Hepatocyte (in vitro differentiated cells): ENCODE results near the gene SLC35A1. TPM values are rescaled to one million over a fixed set of nuclear protein-coding genes. Genes with fewer than 3 reads are reported as not detected.

Experiments
- DNase-seq: peaks from one replicate; pipeline ENCODE4 v3.0.0-alpha.2; 2016; ENCODE audit warnings: low spot score
- H2AFZ ChIP-seq: fragments of 200-600 bp; sonication (generic); 2 replicates; pipeline ENCODE4 v1.6.0; 2016; ENCODE audit warnings: antibody characterized with exemption, mild to moderate bottlenecking
- H3K27ac ChIP-seq: fragments of 200-600 bp; sonication (generic); 2 replicates; pipeline ENCODE4 v1.5.1; 2016; ENCODE audit warnings: mild to moderate bottlenecking
- H3K27me3 ChIP-seq: fragments of 200-600 bp; sonication (generic); 2 replicates; pipeline ENCODE4 v1.6.1; 2016
- H3K36me3 ChIP-seq: fragments of 200-600 bp; sonication (generic); replicated peaks from 2 replicates; pipeline ENCODE4 v1.5.1; 2016; ENCODE audit warnings: low read depth; ENCODE audit not compliant: insufficient read depth
- H3K4me1 ChIP-seq: fragments of 200-600 bp; sonication (generic); 2 replicates; pipeline ENCODE4 v1.5.1; 2016; ENCODE audit warnings: mild to moderate bottlenecking, moderate library complexity; ENCODE audit not compliant: insufficient read depth
- H3K4me2 ChIP-seq: fragments of 200-600 bp; sonication (generic); 2 replicates; pipeline ENCODE4 v1.6.0; 2016
- H3K4me3 ChIP-seq: fragments of 200-600 bp; sonication (generic); 2 replicates; pipeline ENCODE4 v1.5.1; 2016; ENCODE audit warnings: mild to moderate bottlenecking
- H3K79me2 ChIP-seq: fragments of 200-600 bp; sonication (generic); 2 replicates; pipeline ENCODE4 v1.6.0; 2017; ENCODE audit warnings: mild to moderate bottlenecking
- H3K9me2 ChIP-seq: fragments of 200-600 bp; sonication (generic); replicated peaks from 2 replicates; pipeline ENCODE4 v1.6.0; 2017; ENCODE audit warnings: mild to moderate bottlenecking; ENCODE audit not compliant: insufficient read depth
- H3K9me3 ChIP-seq: fragments of 200-600 bp; sonication (generic); 2 replicates; pipeline ENCODE4 v1.5.1; 2016; ENCODE audit warnings: low read depth, mild to moderate bottlenecking
- H4K20me1 ChIP-seq: fragments of 200-600 bp; sonication (generic); 2 replicates; pipeline ENCODE4 v1.6.0; 2016; ENCODE audit warnings: mild to moderate bottlenecking; ENCODE audit not compliant: insufficient read depth, poor library complexity, severe bottlenecking
- CTCF ChIP-seq: fragments of 200-600 bp; sonication (generic); IDR thresholded peaks from 2 replicates; pipeline ENCODE4 v1.5.1; 2016; ENCODE audit warnings: antibody characterized with exemption, mild to moderate bottlenecking; ENCODE audit not compliant: poor library complexity
- EZH2 ChIP-seq: fragments of 200-600 bp; sonication (generic); IDR thresholded peaks from 2 replicates; pipeline ENCODE4 v1.6.1; 2016; ENCODE audit warnings: antibody characterized with exemption, mild to moderate bottlenecking, borderline replicate concordance
- EZH2phosphoT487 ChIP-seq: fragments of 200-600 bp; sonication (generic); IDR thresholded peaks from one replicate; pipeline ENCODE4 v1.6.1; 2018; ENCODE audit warnings: antibody characterized with exemption, mild to moderate bottlenecking, low read depth, moderate library complexity; ENCODE audit not compliant: unreplicated experiment, severe bottlenecking
- WGBS: methylation state at CpG from one replicate; pipeline ENCODE4 v1.1.6; 2016; ENCODE audit warnings: low lambda C conversion rate; ENCODE audit errors: missing lambda C conversion rate; 5-methylcytosine and 5-hydroxymethylcytosine counted together
- polyA plus RNA-seq: library from polyadenylated mRNA; unstranded; fragments of >200 nt; fragmentation: Nextera tagmentation; extraction: Ambion mirVana; gene quantifications from 2 replicates; pipeline ENCODE4 v1.2.1, GENCODE V29; 2016
- total RNA-seq: library from RNA; depleted of rRNA; stranded (reverse); fragments of >200 nt; gene quantifications from 2 replicates; pipeline ENCODE4 v1.2.3, GENCODE V29; 2014

Gene SLC35A1
- total and polyA plus RNA-seq, 2 experiments from 2014 or later = 28.3 to 30.3 TPM

- 5% methylated on average over 15 of the region's 15 CpGs for WGBS
- Histone ChIP-seq H3K27ac (peak overlapping the region; percentile 95), H3K79me2 (peaks cover 36% of the 10 kb centered on the region), H3K4me3 (peak overlapping the region; percentile 97), H3K9me2 (no peaks in the 10 kb centered on the region), H3K36me3 (no peaks in the 10 kb centered on the region), H2AFZ (peak overlapping the region; percentile 92), H3K9me3 (no peaks in the 10 kb centered on the region), H4K20me1 (peaks cover 5% of the 10 kb centered on the region), H3K4me2 (peak overlapping the region; percentile 93), H3K4me1 (peaks cover 7% of the 10 kb centered on the region), H3K27me3 (no peaks in the 10 kb centered on the region)
- TF ChIP-seq EZH2 (no peak), CTCF (no peak), EZH2phosphoT487 (no peak)
- DNase-seq = peak; percentile 75
These were observed 687 bp downstream of the SLC35A1 start for GRCh38 chr6:87473419-87473903.

GRCh38 chr6:87481931-87482330 lies 9.2 kb downstream of the SLC35A1 start:
- Histone ChIP-seq H3K9me3 (no peaks in the 10 kb centered on the region), H3K4me2 (no peak overlapping the region), H3K27me3 (no peaks in the 10 kb centered on the region), H3K9me2 (no peaks in the 10 kb centered on the region), H3K36me3 (no peaks in the 10 kb centered on the region), H3K4me1 (peaks cover 2% of the 10 kb centered on the region), H3K79me2 (peaks cover 5% of the 10 kb centered on the region), H3K4me3 (no peak overlapping the region), H2AFZ (no peak overlapping the region), H4K20me1 (no peaks in the 10 kb centered on the region), H3K27ac (no peak overlapping the region)
- DNase-seq = no peak
- 78% methylated on average over 3 of the region's 3 CpGs for WGBS
- TF ChIP-seq EZH2phosphoT487 (no peak), EZH2 (no peak), CTCF (no peak)

- Histone ChIP-seq H3K9me2 (no peaks in the 10 kb centered on the region), H4K20me1 (no peaks in the 10 kb centered on the region), H3K27me3 (no peaks in the 10 kb centered on the region), H3K27ac (peak overlapping the region; percentile 87), H3K4me1 (peaks cover 2% of the 10 kb centered on the region), H2AFZ (no peak overlapping the region), H3K79me2 (peaks cover 3% of the 10 kb centered on the region), H3K9me3 (no peaks in the 10 kb centered on the region), H3K4me2 (no peak overlapping the region), H3K36me3 (no peaks in the 10 kb centered on the region), H3K4me3 (no peak overlapping the region)
- WGBS = 64% methylated on average over 4 of the region's 4 CpGs
- TF ChIP-seq EZH2phosphoT487 (no peak), EZH2 (no peak), CTCF (no peak)
- no peak for DNase-seq
These were observed 9.6 kb downstream of the SLC35A1 start for GRCh38 chr6:87482366-87482765.
